Uterus (tissue), 4 donors: Measurements from ENCODE around the gene ZNF467. TPM values are rescaled to one million over a fixed set of nuclear protein-coding genes. Genes with fewer than 3 reads are reported as not detected.

Source experiments
- DNase-seq, 2 donors: peaks; one replicate each; pipeline ENCODE4 v3.0.0-alpha.2; 2019 to 2020
- H3K27ac ChIP-seq, 2 donors: fragments of 200-600 bp; sonication (generic); 1 replicate in 1 of 2; 2 replicates in 1 of 2; pipeline ENCODE4 v1.5.1; 2016 to 2018
- H3K27me3 ChIP-seq, 2 donors: fragments of 200-600 bp; sonication (generic); one replicate each; pipeline ENCODE4 v1.5.1; 2018 to 2019; ENCODE audit warnings: control low read depth in 1 of 2
- H3K36me3 ChIP-seq, 2 donors: fragments of 200-600 bp; sonication (generic); one replicate each; pipeline ENCODE4 v1.5.1; 2019; ENCODE audit warnings: control low read depth in 1 of 2
- H3K4me1 ChIP-seq, 2 donors: fragments of 200-600 bp; sonication (generic); one replicate each; pipeline ENCODE4 v1.5.1; 2018 to 2019; ENCODE audit warnings: control low read depth in 1 of 2
- H3K4me3 ChIP-seq, 2 donors: fragments of 200-600 bp; sonication (generic); 1 replicate in 1 of 2; 2 replicates in 1 of 2; pipeline ENCODE4 v1.5.1; 2018 to 2019; ENCODE audit warnings: mild to moderate bottlenecking in 1 of 2
- H3K9me3 ChIP-seq, 2 donors: fragments of 200-600 bp; sonication (generic); one replicate each; pipeline ENCODE4 v1.5.1; 2019; ENCODE audit warnings: control low read depth in 1 of 2
- POLR2A ChIP-seq, 2 donors: fragments of 450-650 bp; IDR thresholded peaks; one replicate each; pipeline ENCODE4 v1.6.1; 2016; ENCODE audit warnings: antibody characterized with exemption in 2 of 2, mild to moderate bottlenecking in 1 of 2, moderate library complexity in 1 of 2
- intact Hi-C: fragments of 100-400 bp; cut with DNase I; formaldehyde crosslinking; loops from one replicate; pipeline ENCODE4 v1.15.1; 2023; ENCODE audit warnings: low total_unique reads
- total RNA-seq, 4 donors: library from RNA; depleted of rRNA in 3 of 4; stranded (reverse); fragments of >200 nt in 3 of 4; gene quantifications; one replicate each; pipeline versions ENCODE4 v1.1.0 to v1.2.4, GENCODE V29; 2014 to 2023
- TF ChIP-seq, protein P1 (sequence below), 4 experiments: fragments of 200-600 bp in 2 of 4; fragments of 450-650 bp in 2 of 4; sonication (generic) in 2 of 4; IDR thresholded peaks; one replicate each; pipeline ENCODE4 v1.5.1; 2016 to 2019; ENCODE audit warnings: antibody characterized with exemption in 4 of 4, mild to moderate bottlenecking in 2 of 4, moderate library complexity in 1 of 4
- donor health status: DM: yes; HTN: yes; CAD: no.

Gene ZNF467
- total RNA-seq, 4 donors from 2014 or later: 5.2 to 23.6 (median 14.3) TPM

DNA sequence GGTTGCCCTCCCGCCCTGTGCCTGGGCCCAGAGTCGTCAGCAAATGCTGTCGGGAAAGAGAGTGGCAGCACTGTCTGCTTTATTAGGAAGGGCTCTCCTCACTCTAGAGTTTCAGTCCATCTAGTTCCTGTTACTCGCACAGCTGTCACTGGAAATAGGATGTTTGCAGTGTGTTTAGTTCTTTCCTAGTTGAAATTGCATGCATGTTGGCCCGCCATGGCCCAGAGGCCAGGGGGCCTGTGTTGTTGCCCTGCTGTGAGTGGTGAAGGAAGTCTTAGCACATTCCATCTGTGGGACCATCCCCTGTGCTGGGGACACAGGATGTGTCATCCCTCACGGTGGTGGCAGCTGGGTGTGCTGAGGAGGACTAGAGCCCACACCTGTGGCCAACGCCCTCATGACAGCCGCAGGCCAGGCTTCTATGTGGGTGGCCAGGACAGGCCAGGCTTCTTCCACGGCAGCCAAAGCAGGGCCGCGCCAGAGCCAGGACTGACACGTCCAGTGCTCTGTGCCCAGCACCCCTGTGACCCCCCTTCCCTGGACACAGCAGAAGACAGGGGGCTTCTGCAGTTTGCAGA, 45.4 kb downstream of the ZNF467 start:
- Histone ChIP-seq H3K4me1 (no peaks in the 10 kb centered on the region), H3K9me3 (no peaks in the 10 kb centered on the region), H3K27ac (no peak overlapping the region), H3K4me3 (no peak overlapping the region), H3K27me3 (no peaks in the 10 kb centered on the region), H3K36me3 (no peaks in the 10 kb centered on the region)
- intact Hi-C loops: no loop called here
- TF ChIP-seq, protein P1, sequence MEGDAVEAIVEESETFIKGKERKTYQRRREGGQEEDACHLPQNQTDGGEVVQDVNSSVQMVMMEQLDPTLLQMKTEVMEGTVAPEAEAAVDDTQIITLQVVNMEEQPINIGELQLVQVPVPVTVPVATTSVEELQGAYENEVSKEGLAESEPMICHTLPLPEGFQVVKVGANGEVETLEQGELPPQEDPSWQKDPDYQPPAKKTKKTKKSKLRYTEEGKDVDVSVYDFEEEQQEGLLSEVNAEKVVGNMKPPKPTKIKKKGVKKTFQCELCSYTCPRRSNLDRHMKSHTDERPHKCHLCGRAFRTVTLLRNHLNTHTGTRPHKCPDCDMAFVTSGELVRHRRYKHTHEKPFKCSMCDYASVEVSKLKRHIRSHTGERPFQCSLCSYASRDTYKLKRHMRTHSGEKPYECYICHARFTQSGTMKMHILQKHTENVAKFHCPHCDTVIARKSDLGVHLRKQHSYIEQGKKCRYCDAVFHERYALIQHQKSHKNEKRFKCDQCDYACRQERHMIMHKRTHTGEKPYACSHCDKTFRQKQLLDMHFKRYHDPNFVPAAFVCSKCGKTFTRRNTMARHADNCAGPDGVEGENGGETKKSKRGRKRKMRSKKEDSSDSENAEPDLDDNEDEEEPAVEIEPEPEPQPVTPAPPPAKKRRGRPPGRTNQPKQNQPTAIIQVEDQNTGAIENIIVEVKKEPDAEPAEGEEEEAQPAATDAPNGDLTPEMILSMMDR (IDR thresholded peaks at IDR 0.05): no peak
- no peak for TF ChIP-seq POLR2A (IDR thresholded peaks at IDR 0.05)
- DNase-seq: no peak

DNA sequence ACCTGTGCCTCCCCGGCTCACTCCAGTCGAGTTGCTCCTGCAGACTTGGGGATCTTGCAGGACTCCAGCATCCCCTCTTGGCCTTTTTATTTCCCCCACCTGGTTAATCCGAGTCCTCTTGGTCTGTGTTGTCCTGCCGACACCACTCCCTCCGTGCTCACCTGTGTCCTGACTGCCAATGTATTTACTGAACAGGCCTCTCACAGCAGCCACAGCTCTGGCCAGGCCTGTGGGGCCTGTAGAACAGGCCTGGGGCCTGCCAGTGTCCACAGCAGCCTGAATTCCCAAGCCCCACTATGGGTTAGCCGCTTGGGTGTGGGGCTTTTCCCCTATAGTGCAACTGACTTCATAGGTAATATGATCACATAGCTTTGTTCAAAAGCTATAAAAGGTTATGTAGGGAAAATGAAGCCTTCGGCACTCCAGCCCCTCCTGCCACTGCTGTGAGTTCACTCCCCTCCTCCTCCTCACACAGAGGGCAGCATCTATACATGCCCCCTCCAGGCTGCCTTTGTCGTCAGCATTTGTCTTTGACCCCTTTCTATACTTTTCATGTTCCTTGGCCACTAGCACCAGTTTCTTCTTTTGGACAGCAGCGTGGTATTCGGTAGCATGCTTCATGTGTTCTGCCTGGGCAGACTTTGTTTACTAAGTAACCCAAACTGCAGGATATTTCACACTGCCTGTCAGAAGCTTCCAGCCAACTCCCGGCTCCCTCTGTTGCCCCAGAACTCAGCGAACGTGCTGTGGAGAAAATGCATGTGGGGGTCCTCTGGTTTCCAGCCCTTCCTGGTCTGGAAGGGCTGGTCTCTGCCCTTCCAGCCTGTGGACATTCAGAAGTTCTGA, 46.1 kb downstream of the ZNF467 start:
- Histone ChIP-seq H3K27ac (no peak overlapping the region), H3K4me1 (no peaks in the 10 kb centered on the region), H3K4me3 (no peak overlapping the region), H3K9me3 (no peaks in the 10 kb centered on the region), H3K27me3 (no peaks in the 10 kb centered on the region), H3K36me3 (no peaks in the 10 kb centered on the region)
- intact Hi-C loops: no loop called here
- DNase-seq: no peak
- TF ChIP-seq, protein P1 (IDR thresholded peaks at IDR 0.05): no peak
- no peak for TF ChIP-seq POLR2A (IDR thresholded peaks at IDR 0.05)

DNA sequence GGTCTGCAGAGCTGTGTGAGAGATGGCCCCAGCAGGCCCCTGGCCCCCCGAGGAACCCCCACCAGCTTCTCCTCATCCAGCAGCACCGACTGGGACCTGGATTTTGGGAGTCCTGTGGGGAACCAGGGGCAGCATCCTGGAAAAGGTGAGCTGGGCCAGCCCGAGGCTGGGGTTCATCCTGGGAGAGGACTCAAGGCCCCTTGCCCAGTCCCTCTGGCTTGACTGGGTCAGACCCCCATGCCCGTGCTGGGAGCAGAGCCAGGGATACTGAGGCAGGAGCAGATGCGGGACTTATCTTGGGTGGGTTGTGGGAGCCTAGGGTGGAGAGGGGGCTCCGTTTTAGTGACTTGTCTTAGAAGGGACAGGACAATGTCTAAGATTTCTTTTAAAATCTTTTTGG, 47.5 kb downstream of the ZNF467 start:
- no peak overlapping the region for H3K27ac ChIP-seq
- no peaks in the 10 kb centered on the region for H3K36me3 ChIP-seq
- H3K9me3 ChIP-seq: no peaks in the 10 kb centered on the region
- H3K4me1 ChIP-seq: no peaks in the 10 kb centered on the region
- TF ChIP-seq, protein P1 (IDR thresholded peaks at IDR 0.05): no peak
- no peak for TF ChIP-seq POLR2A (IDR thresholded peaks at IDR 0.05)
- no peak overlapping the region for H3K4me3 ChIP-seq
- no peaks in the 10 kb centered on the region for H3K27me3 ChIP-seq
- intact Hi-C loops: no loop called here
- DNase-seq: no peak

DNA sequence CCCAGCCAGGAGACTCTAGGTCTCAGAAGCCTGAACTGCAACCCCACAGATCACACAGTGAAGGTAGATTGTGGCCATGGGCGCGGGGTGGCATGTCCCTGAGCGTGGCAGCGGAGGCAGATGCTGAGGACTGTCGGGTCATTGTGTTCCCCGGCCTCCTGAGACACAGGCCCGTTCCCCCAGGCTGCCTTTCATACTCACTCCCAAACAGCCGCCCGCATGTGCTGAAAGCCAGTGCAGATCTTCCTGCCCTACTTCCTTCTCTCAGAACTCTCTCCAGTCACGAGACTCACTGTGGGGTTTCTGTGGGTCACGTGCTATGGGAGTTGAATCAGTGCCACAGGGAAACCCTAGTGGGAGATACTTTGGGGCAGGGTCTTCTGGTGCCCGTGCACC, 48.0 kb downstream of the ZNF467 start:
- Histone ChIP-seq H3K27ac (no peak overlapping the region), H3K9me3 (no peaks in the 10 kb centered on the region), H3K4me1 (no peaks in the 10 kb centered on the region), H3K36me3 (no peaks in the 10 kb centered on the region), H3K27me3 (no peaks in the 10 kb centered on the region), H3K4me3 (no peak overlapping the region)
- no peak for DNase-seq
- intact Hi-C loops: no loop called here
- no peak for TF ChIP-seq POLR2A (IDR thresholded peaks at IDR 0.05)
- TF ChIP-seq, protein P1 (IDR thresholded peaks at IDR 0.05): no peak

DNA sequence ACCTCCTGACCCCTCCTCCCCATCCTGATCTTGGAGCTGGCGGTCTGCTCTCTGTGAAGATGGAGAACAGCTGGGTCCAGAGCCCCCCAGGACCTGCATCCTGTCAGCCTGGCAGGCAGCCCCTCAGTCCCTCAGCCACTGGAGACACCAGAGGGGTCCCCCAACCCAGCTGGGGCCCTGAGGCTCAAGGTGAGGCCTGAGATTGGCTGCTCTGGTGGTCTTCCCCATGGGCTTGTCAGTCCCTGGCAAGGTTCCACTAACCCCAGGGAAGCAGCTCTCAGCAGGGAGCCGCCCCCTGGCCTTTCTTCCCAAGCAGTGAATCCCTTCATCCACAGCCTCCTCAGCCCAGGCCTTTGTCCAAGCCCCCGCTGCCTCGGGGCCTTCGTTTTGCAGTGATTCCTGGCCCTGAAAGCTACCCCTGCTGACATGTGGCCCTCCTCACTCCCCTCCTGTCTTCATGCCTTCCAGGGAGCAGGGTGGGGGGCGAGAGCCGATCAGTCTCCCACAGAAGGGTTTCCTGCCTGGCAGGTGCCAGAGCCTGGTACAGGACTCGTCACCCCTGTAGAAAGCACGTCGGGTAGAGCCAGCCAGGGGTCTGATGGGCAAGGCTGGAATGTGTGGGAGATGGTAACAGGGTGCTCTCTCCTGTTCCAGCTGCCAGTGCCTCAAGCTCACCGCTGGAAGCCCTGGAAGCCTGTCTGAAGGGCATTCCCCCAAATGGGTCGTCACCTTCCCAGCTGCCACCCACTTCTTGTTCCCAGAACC, 48.5 kb downstream of the ZNF467 start:
- Histone ChIP-seq H3K9me3 (no peaks in the 10 kb centered on the region), H3K27me3 (no peaks in the 10 kb centered on the region), H3K4me1 (no peaks in the 10 kb centered on the region), H3K4me3 (no peak overlapping the region), H3K36me3 (no peaks in the 10 kb centered on the region), H3K27ac (no peak overlapping the region)
- DNase-seq: no peak
- no peak for TF ChIP-seq POLR2A (IDR thresholded peaks at IDR 0.05)
- TF ChIP-seq, protein P1 (IDR thresholded peaks at IDR 0.05): no peak
- intact Hi-C loops: no loop called here
